ENCODE results near the gene ZNF836.

GRCh38 chr19:52142001-52142595 lies 29.3 kb downstream of the ZNF836 start:
- TF ChIP-seq CTCF (IDR thresholded peaks at IDR 0.05) (no peak), POLR2A (IDR thresholded peaks at IDR 0.05) (no peak), POLR2AphosphoS5 (IDR thresholded peaks at IDR 0.05) (no peak), EP300 (IDR thresholded peaks at IDR 0.05; ENCODE audit: low read depth) (no peak)

Data from transverse colon (tissue), 4 donors.